ENCODE data around the gene IRF4.

GRCh38 chr6:451847-452246 is 60.3 kb downstream of the IRF4 start:
- TF ChIP-seq ZNF274 (IDR thresholded peaks at IDR 0.05; ENCODE audit: low read depth, low read length) (no peak), YY1 (IDR thresholded peaks at IDR 0.05; ENCODE audit: insufficient read depth, insufficient read length) (no peak), SUZ12 (IDR thresholded peaks at IDR 0.05; ENCODE audit: extremely low read depth, insufficient read depth, insufficient read length) (no peak)
